ENCODE measurements around the gene GIMAP5. TPM values are rescaled to one million over a fixed set of nuclear protein-coding genes. Genes with fewer than 3 reads are reported as not detected.

GIMAP5 gene
- total RNA-seq, result 14.8 TPM

DNA sequence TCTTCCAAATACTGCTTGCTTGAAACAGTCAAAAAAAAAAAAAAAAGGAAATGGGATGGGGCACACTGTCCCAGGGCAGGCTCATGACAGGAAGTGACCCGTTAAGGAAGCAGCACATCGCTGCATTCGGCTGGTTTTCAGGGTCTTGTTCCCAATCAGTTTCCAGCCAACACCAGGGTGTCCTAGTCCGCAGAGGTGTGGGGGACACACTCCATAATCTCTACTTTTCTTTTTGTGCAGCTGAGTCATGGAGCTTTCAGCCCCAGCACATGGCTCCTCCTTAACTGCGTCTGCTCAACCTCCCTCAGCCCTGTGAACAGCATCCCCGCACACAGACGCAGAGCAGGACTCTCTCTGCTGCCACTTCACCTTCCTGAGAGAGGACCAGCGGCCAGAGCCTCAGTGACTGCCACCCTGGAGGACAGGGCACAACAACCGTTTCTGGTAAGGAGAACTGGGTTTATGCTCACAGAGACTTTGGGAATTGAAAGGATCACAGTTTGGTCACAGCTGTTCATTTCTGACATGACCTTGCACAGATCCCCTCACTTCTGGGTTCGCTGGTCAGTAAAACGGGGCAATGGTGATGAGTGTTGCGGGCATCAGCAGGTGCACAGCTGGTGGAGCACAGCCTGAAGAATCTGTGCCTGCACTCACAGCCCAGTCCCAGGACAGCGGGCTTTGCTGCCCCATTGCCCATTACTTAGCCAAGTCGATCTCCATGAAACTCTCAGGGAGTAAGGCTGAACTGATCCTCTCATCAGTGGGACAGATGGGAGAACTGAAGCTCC is at the start of gene GIMAP5:
TSS of gene GIMAP5 (plus strand) at position 154 of the 791 bp plus-strand sequence. CDS start 3,467 bp downstream, outside the sequence.

DNA sequence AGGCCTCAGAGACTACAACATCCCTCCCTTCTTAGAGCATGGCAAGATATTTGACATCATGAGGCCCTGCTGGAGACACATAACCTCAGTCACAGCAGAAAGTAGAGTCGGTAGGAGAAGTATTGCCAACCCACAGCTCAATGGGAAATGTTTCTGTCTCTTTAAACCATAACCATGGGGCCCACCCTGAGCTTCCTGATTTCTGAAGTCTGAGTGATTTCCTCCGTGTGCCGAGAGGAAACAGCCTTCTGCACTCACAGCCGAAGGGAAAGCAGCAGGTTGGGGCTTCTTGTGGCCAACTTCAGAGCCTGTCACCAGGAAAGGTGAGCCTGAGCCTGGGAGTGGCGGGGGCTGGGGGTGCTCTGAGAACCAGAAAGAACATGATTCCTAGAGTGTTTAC is 20.9 kb upstream of the GIMAP5 start, which contains the start of gene GIMAP1:
TSS of gene GIMAP1 (plus strand) at position 246 of the 400 bp plus-strand sequence. CDS start 2,435 bp downstream, outside the sequence.

Other genes with a start within 250 kb of the GIMAP5 start
- gene GIMAP7, start 222.5 kb upstream of the GIMAP5 start, total RNA-seq, result 4.1 TPM
- 22.5 TPM for gene GIMAP4, start 170.0 kb upstream of the GIMAP5 start, total RNA-seq
- gene GIMAP6, start 105.0 kb upstream of the GIMAP5 start, total RNA-seq, result 11.7 TPM
- 7.6 TPM for gene GIMAP2, start 51.7 kb upstream of the GIMAP5 start, total RNA-seq
- 1.9 TPM for gene GIMAP1, start 20.8 kb upstream of the GIMAP5 start, total RNA-seq
- 30.5 TPM for gene TMEM176B, start 62.9 kb downstream of the GIMAP5 start, total RNA-seq
- gene TMEM176A, start 63.4 kb downstream of the GIMAP5 start, total RNA-seq, result 15.6 TPM
- not detected for gene AOC1, start 115.1 kb downstream of the GIMAP5 start, total RNA-seq
- gene KCNH2, start 240.9 kb downstream of the GIMAP5 start, total RNA-seq, result 22.7 TPM